Esophagus muscularis mucosa (tissue), 4 donors: Measurements from ENCODE around the gene DNAJC11. TPM values are rescaled to one million over a fixed set of nuclear protein-coding genes. Genes with fewer than 3 reads are reported as not detected.

ENCODE experiments used
- DNase-seq: peaks from one replicate; pipeline ENCODE4 v3.0.0-alpha.2; 2017; ENCODE audit errors: extremely low spot score
- H3K27ac ChIP-seq, 4 donors: fragments of 200-600 bp; sonication (generic); replicated peaks in 1 of 4; 1 replicate in 3 of 4; 2 replicates in 1 of 4; pipeline ENCODE4 v1.5.1; 2016 to 2019; ENCODE audit warnings: mild to moderate bottlenecking in 1 of 4
- H3K27me3 ChIP-seq, 4 donors: fragments of 200-600 bp; sonication (generic); one replicate each; pipeline versions ENCODE4 v1.5.1 to v1.6.0; 2016 to 2019
- H3K36me3 ChIP-seq, 4 donors: fragments of 200-600 bp; sonication (generic); one replicate each; pipeline ENCODE4 v1.5.1; 2016 to 2019
- H3K4me1 ChIP-seq, 4 donors: fragments of 200-600 bp; sonication (generic); one replicate each; pipeline ENCODE4 v1.5.1; 2016 to 2019
- H3K4me3 ChIP-seq, 4 donors: fragments of 200-600 bp; sonication (generic); 1 replicate in 2 of 4; 2 replicates in 2 of 4; pipeline ENCODE4 v1.5.1; 2016 to 2019; ENCODE audit warnings: mild to moderate bottlenecking in 4 of 4, moderate library complexity in 1 of 4
- H3K9me3 ChIP-seq, 4 donors: fragments of 200-600 bp; sonication (generic); 1 replicate in 3 of 4; 2 replicates in 1 of 4; pipeline ENCODE4 v1.5.1; 2016 to 2019
- EP300 ChIP-seq: sonication (generic); formaldehyde crosslinking; IDR thresholded peaks from one replicate; pipeline ENCODE4 v1.6.1; 2017; ENCODE audit warnings: antibody characterized with exemption
- POLR2A ChIP-seq: fragments of 450-650 bp; IDR thresholded peaks from one replicate; pipeline ENCODE4 v1.6.1; 2017; ENCODE audit warnings: antibody characterized with exemption, moderate library complexity, mild to moderate bottlenecking, low read depth
- POLR2AphosphoS5 ChIP-seq, 2 donors: sonication (generic); formaldehyde crosslinking; IDR thresholded peaks; one replicate each; pipeline ENCODE4 v1.6.1; 2017; ENCODE audit warnings: antibody characterized with exemption in 2 of 2
- WGBS: methylation state at CpG from one replicate; pipeline ENCODE4 v1.1.5; 2018; 5-methylcytosine and 5-hydroxymethylcytosine counted together
- intact Hi-C: fragments of 100-400 bp; cut with DNase I; formaldehyde crosslinking; loops from one replicate; pipeline ENCODE4 v1.15.1; 2023
- total RNA-seq, 4 donors: library from RNA; depleted of rRNA; stranded (reverse); fragments of >200 nt; gene quantifications; one replicate each; pipeline versions ENCODE4 v1.1.0 to v1.2.1, GENCODE V29; 2016
- TF ChIP-seq, protein P1 (sequence below), 3 experiments: fragments of 200-600 bp in 2 of 3; fragments of 450-650 bp in 1 of 3; sonication (generic) in 2 of 3; IDR thresholded peaks; one replicate each; pipeline ENCODE4 v1.5.1; 2017 to 2019; ENCODE audit warnings: antibody characterized with exemption in 3 of 3, mild to moderate bottlenecking in 2 of 3, moderate library complexity in 1 of 3

The DNAJC11 gene
- total RNA-seq, 4 donors from 2014 or later = 19.4 to 37.8 (median 29.0) TPM

DNA sequence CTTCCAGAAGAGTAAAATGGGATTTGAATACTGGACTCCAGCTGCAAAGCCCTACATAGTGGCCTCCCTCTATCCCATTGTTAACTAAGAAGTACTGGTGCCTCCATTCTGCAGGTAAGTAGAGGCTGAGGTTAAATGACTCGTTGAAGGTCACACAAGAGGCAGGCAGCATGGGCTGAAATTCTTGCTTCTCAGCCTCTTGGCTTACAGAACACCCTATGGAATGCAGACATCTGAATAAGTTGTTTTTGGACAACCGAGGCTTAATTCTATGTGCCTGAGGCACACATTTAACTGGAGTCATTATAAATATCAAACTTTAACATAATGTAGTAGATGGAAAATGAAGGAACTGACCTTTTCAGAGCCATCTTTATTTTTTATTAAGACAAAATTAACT, 5.7 kb downstream of the DNAJC11 start:
- no peaks in the 10 kb centered on the region for H3K9me3 ChIP-seq
- DNase-seq = no peak
- TF ChIP-seq, protein P1, sequence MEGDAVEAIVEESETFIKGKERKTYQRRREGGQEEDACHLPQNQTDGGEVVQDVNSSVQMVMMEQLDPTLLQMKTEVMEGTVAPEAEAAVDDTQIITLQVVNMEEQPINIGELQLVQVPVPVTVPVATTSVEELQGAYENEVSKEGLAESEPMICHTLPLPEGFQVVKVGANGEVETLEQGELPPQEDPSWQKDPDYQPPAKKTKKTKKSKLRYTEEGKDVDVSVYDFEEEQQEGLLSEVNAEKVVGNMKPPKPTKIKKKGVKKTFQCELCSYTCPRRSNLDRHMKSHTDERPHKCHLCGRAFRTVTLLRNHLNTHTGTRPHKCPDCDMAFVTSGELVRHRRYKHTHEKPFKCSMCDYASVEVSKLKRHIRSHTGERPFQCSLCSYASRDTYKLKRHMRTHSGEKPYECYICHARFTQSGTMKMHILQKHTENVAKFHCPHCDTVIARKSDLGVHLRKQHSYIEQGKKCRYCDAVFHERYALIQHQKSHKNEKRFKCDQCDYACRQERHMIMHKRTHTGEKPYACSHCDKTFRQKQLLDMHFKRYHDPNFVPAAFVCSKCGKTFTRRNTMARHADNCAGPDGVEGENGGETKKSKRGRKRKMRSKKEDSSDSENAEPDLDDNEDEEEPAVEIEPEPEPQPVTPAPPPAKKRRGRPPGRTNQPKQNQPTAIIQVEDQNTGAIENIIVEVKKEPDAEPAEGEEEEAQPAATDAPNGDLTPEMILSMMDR (IDR thresholded peaks at IDR 0.05) = no peak
- TF ChIP-seq EP300 = no peak
- no peak for TF ChIP-seq POLR2A
- no peak for TF ChIP-seq POLR2AphosphoS5 (IDR thresholded peaks at IDR 0.05)
- peaks cover 0 to 5% (median 2%) of the 10 kb centered on the region in 4 donors for H3K36me3 ChIP-seq
- H3K27me3 ChIP-seq = no peaks in the 10 kb centered on the region
- H3K27ac ChIP-seq = no peak overlapping the region
- H3K4me1 ChIP-seq = peaks cover 14 to 48% (median 25%) of the 10 kb centered on the region in 4 donors
- intact Hi-C loops = no loop called here
- H3K4me3 ChIP-seq = no peak overlapping the region
- 76% methylated on average over 2 of the region's 2 CpGs for WGBS

DNA sequence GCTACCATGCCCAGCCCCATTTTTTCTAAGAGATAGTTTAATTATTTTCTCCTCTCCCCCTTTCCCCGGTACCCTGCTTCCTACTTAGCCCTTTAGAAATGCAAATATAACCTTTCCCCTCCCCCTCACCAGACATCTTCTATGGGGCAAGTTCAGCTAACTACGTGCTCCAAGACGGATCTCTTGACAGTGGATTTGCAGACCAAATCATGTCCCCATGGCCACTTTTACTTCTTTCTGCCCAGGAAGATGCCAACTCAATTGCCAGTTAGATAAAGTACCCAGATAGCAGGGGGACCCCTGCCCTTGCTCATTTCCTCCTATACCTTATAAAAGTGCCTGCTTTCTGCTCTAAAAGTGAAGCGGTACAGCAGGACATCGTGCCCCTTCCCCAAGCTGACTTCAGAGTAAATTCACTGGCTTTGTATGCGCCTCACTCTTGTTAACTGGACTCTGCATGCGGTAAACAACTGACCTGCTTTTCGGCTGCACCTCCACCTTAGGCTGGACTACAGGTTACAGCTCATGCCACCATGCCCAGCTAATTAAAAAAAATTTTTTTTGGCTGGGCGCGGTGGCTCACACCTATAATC, 7.4 kb downstream of the DNAJC11 start:
- Histone ChIP-seq H3K4me1 (peaks cover 0 to 31% (median 9%) of the 10 kb centered on the region in 4 donors), H3K27ac (no peak overlapping the region), H3K4me3 (no peak overlapping the region), H3K9me3 (no peaks in the 10 kb centered on the region), H3K36me3 (peaks cover 0 to 5% (median 2%) of the 10 kb centered on the region in 4 donors), H3K27me3 (no peaks in the 10 kb centered on the region)
- TF ChIP-seq EP300 (no peak), POLR2AphosphoS5 (IDR thresholded peaks at IDR 0.05) (no peak), POLR2A (no peak)
- TF ChIP-seq, protein P1 (IDR thresholded peaks at IDR 0.05) = no peak
- intact Hi-C loops = no loop called here
- DNase-seq = no peak
- 82% methylated on average over 10 of the region's 10 CpGs for WGBS

GRCh38 chr1:6692956-6693355, 8.7 kb downstream of the DNAJC11 start:
- DNase-seq = no peak
- Histone ChIP-seq H3K4me3 (no peak overlapping the region), H3K9me3 (no peaks in the 10 kb centered on the region), H3K27me3 (no peaks in the 10 kb centered on the region), H3K4me1 (peaks cover 0 to 19% (median 2%) of the 10 kb centered on the region in 4 donors), H3K27ac (no peak overlapping the region), H3K36me3 (peaks cover 0 to 5% (median 2%) of the 10 kb centered on the region in 4 donors)
- intact Hi-C loops = no loop called here
- 94% methylated on average over 9 of the region's 9 CpGs for WGBS
- no peak for TF ChIP-seq POLR2AphosphoS5 (IDR thresholded peaks at IDR 0.05)
- TF ChIP-seq POLR2A = no peak
- TF ChIP-seq, protein P1 (IDR thresholded peaks at IDR 0.05) = no peak
- TF ChIP-seq EP300 = no peak

- 66% methylated on average over 4 of the region's 4 CpGs for WGBS
- DNase-seq = no peak
- intact Hi-C loops = no loop called here
- peaks cover 0 to 11% (median 2%) of the 10 kb centered on the region in 4 donors for H3K4me1 ChIP-seq
- H3K9me3 ChIP-seq = no peaks in the 10 kb centered on the region
- H3K36me3 ChIP-seq = peaks cover 0 to 3% (median 0%) of the 10 kb centered on the region in 4 donors
- TF ChIP-seq EP300 (no peak), POLR2A (no peak), POLR2AphosphoS5 (IDR thresholded peaks at IDR 0.05) (no peak)
- TF ChIP-seq, protein P1 (IDR thresholded peaks at IDR 0.05) = no peak
- H3K27me3 ChIP-seq = no peaks in the 10 kb centered on the region
- H3K27ac ChIP-seq = no peak overlapping the region
- no peak overlapping the region for H3K4me3 ChIP-seq
Observed at GRCh38 chr1:6691507-6691906, 10.1 kb downstream of the DNAJC11 start.

GRCh38 chr1:6690186-6690585, 11.4 kb downstream of the DNAJC11 start:
- TF ChIP-seq POLR2AphosphoS5 (IDR thresholded peaks at IDR 0.05) (no peak), POLR2A (no peak), EP300 (no peak)
- TF ChIP-seq, protein P1 (IDR thresholded peaks at IDR 0.05) = no peak
- WGBS = 96% methylated on average over 7 of the region's 7 CpGs
- peaks cover 0 to 11% (median 2%) of the 10 kb centered on the region in 4 donors for H3K4me1 ChIP-seq
- no peaks in the 10 kb centered on the region for H3K27me3 ChIP-seq
- no peak overlapping the region for H3K27ac ChIP-seq
- H3K9me3 ChIP-seq = no peaks in the 10 kb centered on the region
- no peaks in the 10 kb centered on the region for H3K36me3 ChIP-seq
- intact Hi-C loops = no loop called here
- DNase-seq = no peak
- H3K4me3 ChIP-seq = no peak overlapping the region
